ENCODE measurements around the gene GMDS. TPM values are rescaled to one million over a fixed set of nuclear protein-coding genes. Genes with fewer than 3 reads are reported as not detected.

The GMDS gene
- total RNA-seq, 1 experiment from 2014 or later = 10.0 TPM

DNA sequence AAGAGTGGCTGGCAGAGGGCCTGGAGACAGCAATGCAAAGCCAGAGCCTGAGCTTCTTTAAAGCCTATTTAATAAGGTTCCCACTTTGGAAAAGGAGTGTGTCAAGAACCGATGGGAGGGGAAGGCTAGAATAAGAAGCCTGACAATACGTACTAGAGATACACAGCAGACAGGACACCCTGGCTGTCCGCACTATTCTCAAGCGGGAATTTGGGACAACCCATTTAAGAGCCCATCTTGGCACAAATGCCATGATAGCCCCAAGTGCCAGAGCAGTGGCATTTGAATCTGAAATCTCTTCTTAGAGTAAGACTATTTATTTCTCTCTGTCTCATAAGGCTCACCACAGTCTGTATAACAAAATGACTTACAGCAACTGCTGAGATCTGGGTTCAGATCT is 3.1 kb downstream of the GMDS start:
- DNase-seq (ENCODE audit: low read depth) = no peak

DNA sequence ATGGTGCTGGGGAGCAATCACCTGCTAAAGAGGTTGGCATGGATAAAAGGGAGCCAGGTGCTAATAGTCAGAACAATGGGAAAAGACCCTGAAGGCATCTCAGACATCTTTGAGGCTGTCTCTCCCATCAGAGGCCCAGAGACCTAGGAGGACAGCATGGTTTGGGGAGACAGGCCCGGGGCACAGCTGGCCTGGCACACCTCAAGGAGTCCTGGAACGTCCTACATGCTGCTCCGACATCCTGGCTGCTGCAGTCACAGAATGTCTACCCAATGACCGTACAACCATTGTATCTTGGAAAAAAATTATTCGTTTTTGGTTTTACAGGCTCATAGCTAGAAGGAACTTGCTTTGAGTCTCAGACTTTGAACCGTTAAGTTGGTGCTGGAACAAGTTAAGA is 4.4 kb downstream of the GMDS start:
- no peak for DNase-seq (ENCODE audit: low read depth)

DNA sequence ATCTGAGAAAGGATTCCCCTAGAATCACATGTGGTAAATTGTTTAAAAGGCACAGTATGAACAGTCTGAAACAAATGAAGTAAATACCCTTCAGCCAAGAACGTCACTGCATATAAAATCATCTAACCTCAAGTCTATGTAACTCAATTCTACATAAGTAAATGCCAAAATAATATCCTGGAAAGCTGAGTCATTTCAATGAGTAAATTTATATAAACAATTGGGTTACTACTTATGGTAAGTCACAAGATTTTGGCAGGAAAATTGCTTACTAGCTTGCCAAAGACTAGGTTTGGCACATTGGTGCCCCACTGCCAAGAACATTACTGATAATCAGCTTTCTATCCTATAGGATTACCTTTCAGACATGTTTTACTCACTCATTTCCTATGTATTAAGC is 8.4 kb downstream of the GMDS start:
- DNase-seq (ENCODE audit: low read depth) = peak; percentile 90

DNA sequence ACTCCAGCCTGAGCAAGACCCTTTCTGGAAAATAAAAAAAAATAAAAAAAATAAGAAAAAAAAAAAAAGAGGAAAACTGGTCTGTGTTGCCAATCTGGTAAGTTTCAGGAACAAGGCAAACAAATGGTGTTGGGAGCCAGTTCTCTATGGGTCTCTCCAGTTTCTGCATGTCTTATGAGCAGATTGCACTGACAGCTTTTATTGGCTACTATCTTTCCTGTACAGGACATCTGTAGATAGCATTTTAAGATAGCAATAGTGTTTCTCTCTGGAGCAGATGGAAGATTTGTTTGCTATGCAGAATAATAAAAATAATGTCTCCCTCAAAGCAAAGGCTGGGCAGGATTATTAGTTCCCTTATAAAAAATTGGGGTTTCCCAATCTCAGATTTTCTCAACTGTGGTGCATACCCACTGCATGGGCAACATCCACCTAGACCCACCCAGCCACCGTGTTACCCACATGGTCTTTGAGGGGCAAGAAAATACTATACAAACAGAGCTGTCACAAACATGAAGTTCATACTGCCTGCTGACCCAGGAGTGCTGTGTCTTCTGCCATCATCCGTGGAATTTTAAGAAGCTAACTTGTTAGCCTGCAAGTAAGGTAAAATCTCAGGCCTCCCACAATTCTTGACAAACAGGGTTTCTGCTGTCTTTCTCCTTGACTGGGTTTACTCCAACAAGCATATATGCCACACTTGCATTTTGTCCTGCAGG is 9.5 kb downstream of the GMDS start:
- DNase-seq (ENCODE audit: low read depth) = no peak

DNA sequence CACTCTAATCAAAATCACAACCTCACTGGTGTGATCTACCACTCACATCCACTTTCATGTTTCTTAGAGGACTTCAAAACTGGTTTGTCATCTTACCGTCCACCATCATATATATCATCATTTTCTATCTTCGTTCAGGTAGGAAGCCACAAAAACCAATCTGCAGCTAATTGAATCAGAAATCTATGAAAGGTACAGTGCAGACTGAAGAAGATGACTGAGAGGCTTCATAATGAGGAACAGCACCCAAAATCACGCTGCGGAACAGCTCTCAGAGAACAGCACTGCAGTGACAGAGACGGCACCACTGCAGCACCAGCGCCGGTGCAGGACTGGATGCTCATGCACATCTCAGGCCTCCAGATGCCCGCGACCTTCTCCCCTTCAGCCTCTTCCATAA is 13.0 kb downstream of the GMDS start:
- DNase-seq (ENCODE audit: low read depth) = no peak

DNA sequence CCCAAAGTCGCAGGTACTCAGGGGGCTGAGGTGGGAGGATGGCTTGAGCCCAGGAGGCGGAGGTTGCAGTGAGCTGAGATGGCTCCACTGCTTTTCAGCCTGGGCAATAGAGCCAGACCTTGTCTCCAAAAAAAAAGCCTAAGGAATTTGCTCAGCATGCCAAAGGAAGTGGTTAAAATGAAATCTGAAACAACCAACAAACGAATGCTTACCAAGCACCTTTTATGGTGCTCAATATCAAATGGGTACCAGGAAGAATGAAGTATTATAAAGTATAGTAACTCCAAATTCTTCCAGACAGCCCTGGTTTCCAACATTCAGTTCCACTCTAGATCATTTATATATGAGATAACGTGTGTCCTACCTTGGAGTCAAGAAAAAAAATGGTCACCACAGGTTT is 14.0 kb downstream of the GMDS start:
- DNase-seq (ENCODE audit: low read depth) = peak; percentile 66

DNA sequence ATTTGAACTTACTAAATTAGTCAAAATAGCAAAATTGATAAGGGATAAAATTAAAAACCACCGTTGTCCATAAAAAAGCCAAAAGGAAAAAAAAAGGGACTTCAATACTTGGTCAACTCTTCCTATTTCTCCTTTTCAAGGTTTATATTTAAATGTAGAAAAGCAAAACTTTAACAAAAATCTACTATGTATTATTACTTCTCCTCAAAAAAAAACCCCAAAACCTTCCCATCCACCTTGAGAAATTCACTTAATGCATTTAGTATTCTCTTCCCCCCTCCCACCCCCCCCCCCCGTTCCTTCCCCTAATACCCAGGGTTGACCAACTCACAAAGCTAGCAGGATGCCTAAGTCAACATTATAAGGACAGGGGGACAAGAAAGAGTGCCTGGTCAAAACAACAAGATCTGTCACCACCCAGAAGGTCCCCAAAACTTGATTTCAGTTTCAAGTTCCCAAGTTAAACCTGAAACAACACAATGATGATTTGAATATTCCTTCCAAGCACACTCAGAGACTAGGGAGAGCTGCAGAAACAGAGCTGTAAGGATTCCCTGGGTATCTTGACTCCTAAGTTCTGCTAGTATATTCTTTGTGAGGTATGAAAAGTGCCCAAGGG is 14.6 kb downstream of the GMDS start:
- no peak for DNase-seq (ENCODE audit: low read depth)

DNA sequence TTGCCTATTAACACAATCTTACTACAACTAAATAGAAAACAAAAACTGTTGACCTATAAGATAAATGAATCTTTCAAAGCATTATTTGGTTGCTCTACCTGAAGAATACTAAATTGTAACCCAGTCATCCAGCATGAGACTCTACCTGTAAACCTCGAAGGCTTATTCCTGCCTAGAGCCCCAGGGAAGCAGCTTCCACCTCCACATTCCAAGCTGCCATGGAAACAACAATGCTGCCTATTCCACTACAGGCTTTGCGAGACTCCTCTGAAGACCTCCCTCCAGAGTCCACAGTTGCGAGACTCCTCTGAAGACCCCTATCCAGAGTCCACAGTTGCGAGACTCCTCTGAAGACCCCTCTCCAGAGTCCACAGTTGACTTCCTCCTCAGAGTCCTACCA is 15.7 kb downstream of the GMDS start:
- DNase-seq (ENCODE audit: low read depth) = no peak

DNA sequence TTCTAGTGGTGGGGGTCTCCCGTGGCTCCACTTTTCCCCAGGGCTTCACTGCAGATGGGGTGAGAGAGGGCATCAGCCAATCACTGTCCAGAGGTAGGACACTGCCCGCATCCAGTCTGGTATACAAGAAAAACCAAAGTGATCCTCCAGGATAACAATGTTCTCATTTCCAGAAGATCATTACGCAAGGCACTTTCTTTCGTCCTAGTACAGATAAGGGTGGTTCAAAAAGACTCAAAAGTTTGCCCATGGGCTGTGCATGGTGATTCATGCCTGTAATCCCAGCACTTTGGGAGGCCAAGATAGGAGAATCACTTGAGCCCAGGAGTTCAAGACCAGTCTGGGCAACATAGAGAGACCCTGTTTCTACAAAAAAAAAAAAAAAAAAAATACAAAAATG is 16.4 kb downstream of the GMDS start:
- no peak for DNase-seq (ENCODE audit: low read depth)

DNA sequence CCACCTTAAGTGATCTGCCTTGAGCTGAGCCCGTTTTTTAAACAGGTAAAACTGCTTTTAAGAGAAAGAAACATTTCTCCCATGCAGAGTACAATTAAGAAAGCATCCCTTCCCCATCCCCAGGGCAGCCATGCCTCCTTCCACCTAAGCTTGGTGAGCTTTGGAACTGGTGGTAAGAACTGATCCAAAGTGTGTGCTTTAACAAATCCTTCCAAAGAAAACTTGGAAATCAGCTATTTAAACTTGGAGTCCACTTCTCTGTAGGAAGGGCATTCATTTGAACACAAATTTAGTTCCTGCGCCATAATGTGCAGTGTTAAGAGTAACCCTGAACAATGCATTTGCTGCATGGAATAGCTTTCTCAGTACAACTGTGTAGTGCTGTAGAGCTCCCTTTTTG is 17.0 kb downstream of the GMDS start:
- DNase-seq (ENCODE audit: low read depth) = no peak

DNA sequence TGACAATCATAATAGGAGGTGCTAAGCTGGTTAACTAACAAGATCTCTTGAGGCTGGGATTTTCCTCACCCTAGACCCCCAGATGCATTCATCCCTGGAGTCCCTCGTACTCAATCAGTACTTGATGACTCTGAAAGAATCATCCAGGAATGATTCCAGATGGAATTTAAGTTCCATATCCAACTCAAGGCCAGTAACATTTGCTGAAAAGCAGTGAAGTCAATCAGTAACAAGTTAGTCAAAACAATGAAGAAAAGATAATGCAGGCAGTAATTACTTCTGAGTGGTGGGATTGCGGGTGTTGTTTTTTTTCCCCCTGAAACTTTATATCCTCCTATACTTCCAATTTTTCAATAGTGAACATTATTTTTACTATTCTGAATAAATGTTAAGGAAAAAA is 18.6 kb downstream of the GMDS start:
- no peak for DNase-seq (ENCODE audit: low read depth)

DNA sequence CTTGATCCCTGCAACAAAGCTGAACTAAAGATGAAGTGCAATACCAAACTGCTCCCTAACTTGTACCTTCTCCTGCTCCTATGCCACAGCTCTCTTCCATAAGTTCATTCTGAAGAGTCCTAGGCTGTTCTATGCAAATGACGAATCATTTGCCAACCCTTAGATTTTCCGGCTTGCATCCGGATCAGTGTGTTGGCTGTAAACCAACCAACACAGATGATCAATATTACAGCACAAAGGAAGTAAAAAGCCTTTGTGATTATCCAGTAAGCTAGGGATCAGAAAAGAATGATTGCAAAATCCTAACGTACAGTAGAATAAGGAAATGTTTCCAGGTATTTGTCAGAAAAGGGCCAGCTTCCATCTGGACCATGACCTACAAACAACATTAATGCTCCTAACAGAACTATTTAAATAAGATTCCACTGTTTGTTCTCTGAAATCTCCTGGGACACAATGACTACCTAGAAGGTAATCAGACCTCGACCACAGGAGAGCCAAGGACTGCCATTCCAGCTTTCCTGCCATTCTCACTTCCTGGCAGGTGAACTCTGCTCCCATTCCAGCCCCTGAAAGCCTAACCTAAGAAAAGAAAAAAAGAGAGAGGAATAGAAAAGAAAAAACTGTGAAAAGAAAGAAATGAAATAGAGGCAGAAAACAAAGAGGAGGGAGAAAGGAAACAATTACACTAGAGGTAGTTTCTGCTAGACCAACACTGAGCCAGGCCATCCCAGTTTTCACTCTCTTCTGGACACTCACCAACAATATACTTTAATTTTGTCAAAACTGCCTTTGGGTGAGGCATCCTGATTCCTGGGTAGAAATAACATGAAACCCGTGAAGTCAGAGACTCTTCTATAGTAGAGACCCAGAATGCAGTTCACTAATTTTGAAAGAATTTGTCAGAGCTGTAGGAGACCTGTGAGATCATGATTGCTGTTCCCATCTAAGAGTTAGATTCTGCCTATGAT is 19.7 kb downstream of the GMDS start:
- DNase-seq (ENCODE audit: low read depth) = peak; percentile 25

DNA sequence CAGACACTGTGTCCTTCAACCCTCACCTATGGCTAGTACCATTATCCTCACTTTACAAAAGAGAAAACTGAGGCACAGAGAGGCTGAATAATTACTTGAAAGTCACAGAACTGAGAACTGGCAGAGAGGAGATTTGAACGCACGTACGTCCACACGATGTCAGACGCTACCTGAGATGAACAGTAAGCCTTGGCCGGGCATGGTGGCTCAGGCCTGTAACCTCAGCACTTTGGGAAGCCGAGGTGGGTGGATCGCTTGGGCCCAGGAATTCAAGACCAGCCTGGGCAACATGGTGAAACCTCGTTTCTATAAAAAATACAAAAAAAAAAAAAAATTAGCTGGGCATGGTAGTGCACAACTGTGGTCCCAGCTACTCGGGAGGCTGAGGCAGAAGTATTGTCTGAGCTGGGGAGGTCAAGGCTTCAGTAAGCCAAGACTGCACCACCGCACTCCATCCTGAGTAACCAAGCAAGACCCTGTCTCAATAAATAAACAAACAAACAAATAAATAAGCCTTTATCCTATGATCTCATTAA is 20.5 kb downstream of the GMDS start:
- DNase-seq (ENCODE audit: low read depth) = no peak

DNA sequence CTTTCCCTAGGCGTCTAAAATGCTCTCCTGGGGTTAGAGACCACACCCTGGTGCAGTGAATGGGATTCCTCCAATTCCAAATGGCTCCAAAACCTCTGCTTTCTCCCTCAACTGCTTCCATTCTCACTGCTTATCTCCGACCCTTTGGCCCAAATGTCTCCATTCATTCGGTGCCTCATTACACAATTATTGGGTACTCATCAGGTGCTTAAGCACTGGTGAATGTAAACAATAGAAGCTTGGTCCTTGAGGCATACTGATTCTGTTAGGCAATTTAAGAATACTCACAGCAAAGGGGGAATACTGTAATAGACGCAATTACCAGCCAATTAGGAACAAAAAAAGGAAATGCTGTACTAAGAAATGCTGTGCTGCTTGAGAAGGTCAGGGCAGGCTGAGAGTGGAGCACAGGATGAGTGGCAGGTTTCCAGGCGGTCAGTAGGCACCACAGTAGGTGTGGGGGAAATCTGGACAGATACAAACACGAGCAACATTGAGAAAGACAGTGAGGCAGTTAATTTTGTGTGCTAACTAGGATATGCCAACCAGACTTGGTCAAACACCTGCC is 23.0 kb downstream of the GMDS start:
- DNase-seq (ENCODE audit: low read depth) = no peak

DNA sequence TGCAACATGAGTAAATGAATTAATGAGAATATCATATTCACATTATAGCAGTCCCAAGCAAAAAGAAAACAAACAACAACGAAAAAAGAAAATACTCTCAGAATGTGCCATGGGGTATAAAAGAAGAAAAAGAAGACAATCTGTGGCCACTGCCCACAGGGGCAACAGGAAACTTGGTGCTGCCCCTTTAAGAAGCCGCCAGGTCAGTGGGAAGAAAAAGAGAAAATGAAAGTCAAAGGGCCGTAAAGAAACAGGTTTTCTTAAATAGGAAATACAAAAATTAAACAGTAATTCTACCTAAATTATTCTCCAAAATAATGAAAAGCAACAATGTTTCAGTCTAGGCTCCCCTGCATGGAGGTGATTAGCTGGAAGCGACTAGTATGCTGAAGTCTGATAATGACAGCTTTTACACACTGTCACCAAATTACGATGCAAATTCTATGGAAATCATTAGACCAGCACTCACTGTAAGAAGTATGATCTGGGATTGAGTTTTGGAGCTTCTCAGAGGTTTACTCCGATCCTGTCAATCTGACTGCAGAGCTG is 23.6 kb downstream of the GMDS start:
- DNase-seq (ENCODE audit: low read depth) = peak; percentile 20

DNA sequence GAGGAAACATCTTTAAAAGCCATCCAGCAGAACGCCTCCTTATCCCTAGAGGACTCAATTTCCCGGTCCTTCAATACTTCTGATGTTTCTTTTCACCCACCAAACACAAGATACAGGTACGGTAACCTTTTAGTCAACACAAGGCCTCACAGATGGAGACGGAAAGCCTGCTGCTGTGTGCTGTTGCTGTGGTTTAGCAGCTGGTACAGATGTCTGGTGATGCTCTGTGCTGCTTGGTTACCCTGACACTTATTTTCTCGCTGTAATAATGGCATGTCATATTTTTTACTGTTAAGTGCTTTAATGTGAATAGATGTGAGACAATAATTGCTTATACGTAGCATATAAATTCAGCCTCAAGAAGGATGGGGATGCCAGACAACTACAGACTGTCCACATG is 25.3 kb downstream of the GMDS start:
- DNase-seq (ENCODE audit: low read depth) = no peak

DNA sequence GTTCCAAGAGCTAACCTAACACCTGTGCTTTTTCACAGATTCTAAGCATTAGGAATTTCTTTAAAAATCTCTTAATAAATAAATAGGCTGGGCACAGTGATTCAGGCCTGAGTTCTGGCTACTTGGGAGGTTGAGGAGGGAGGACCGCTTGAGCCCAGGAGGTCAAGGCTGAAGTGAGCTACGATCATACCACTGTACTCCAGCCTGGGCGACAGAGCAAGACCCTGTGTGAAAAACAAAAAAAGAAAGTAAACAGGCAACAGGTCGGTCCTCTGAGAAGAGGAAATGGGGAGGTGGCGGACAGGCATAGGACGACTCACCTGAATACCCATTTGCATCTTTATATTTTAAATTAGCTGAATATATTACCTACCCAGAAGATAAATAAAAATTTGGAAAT is 26.5 kb downstream of the GMDS start:
- no peak for DNase-seq (ENCODE audit: low read depth)

DNA sequence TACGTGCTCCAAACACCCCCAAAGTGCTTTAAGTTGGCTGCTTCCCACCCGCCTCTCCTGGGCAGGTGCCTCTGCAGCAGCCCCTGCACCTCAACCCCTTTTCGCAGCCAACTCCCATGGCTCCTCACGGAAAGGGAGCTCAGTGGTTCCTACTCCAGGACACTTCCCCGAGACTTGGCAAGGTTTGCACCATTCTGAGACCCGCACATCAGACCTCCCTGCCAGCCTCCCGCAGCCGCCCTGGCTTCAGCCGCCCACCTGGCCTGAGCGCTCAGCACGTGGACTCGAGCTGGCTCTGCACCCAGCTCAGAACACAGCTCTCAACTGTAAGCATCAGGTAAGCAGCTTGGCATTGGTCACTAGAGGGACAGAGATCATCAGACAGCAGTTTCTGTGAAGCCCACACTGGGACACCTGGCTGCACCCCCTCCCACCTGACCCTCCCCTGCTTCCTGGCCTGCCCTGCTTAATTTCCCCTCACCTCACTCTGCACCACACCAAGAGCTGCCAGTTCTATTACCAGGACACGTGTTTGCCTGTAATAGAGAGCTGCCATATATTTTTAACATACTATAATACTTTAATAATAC is 28.5 kb downstream of the GMDS start:
- no peak for DNase-seq (ENCODE audit: low read depth)

DNA sequence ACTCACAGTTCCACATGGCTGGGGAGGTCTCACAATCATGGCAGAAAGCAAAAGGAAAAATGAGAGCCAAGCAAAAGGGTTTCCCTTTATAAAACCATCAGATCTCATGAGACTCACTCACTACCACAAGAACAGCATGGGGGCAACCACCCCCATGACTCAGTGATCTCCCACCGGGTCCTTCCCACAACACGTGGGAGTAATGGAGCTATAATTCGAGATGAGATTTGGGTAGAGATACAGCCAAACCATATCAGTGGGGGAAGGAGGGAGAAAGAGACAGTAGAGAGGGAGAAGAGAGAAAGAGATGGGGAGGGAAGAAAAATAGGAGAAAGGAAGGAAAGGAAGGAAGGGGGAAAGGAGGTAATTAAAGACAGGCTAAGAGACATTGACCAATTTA is 30.1 kb downstream of the GMDS start:
- peak; percentile 72 for DNase-seq (ENCODE audit: low read depth)

DNA sequence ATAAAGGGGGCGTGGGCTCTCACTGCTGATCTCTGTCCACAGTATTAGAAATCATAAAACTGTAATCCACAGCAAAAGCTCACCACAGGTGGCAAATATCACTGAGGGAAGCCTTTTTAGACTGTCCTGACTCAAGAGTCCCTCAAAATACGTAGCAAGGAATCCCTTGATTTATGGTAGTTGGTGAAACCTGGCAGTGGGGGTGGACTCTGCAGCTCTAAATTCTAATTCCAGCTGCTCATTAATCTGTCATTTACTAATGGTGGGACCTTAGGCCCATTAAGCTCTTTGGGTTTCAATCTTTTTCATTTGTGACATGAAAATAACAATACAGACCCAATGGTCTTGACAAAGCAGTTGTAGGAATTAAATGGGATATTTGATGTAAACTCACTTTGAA is 32.3 kb downstream of the GMDS start:
- no peak for DNase-seq (ENCODE audit: low read depth)

DNA sequence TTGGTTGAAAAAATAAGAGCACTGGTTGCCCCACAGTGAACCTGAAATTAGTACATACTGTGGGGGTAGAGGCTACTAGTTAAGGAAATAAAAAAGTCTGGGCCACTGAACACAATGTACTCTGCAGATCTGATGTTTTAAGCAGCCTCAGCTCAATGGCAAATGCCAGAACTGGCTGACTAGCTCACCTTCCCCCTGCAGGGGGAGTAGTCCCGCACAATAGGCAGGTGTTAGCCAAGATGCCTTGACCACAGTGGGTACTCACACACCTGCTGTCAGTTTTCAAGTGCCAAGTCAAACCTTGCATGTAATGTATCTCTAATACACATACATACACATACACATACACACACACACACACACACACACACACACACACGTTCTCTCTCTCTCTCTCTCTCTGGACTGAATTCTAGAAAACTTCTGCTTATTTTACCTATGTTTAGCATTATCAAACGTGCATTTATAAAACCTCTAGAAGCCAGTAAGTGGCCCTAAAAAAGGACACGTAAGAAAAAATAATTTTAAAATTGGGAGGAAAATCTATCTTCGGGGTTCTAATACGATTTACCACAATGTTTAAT is 36.1 kb downstream of the GMDS start:
- DNase-seq (ENCODE audit: low read depth) = peak; percentile 34

Measured in HT1080 (cell line).